Keratinocyte (primary cell): Measurements from ENCODE around the gene ABCB9. TPM values are rescaled to one million over a fixed set of nuclear protein-coding genes. Genes with fewer than 3 reads are reported as not detected.
A peak's percentile ranks its signal among the peaks of the same experiment; 100 is the strongest.

Experiments
- DNase-seq: peaks from one replicate; pipeline ENCODE4 v3.0.0-alpha.2; 2011; ENCODE audit warnings: low read depth, missing footprints, low spot score
- FAIRE-seq: peaks from 2 replicates; lab custom pipeline; 2011; peaks lifted over from hg19 to GRCh38; lab: Jason Lieb, UNC
- H2AFZ ChIP-seq: 2 replicates; pipeline ENCODE4 v1.6.0; 2012; ENCODE audit warnings: low read length, control low read depth, inconsistent platforms; ENCODE audit not compliant: control insufficient read depth
- H3K27ac ChIP-seq: 2 replicates; pipeline ENCODE4 v1.5.1; 2011; ENCODE audit warnings: low read length; ENCODE audit not compliant: control insufficient read depth, insufficient read depth
- H3K27me3 ChIP-seq: 3 replicates; pipeline ENCODE4 v1.6.0; 2011; ENCODE audit warnings: low read length; ENCODE audit not compliant: control insufficient read depth, insufficient read depth; ENCODE audit errors: extremely low read depth
- H3K36me3 ChIP-seq, 2 experiments: 2 replicates in 1 of 2; 3 replicates in 1 of 2; pipeline ENCODE4 v1.5.1; 2011; ENCODE audit warnings: low read length in 2 of 2, mild to moderate bottlenecking in 1 of 2; ENCODE audit not compliant: control insufficient read depth in 2 of 2, insufficient read depth in 2 of 2; ENCODE audit errors: extremely low read depth in 1 of 2
- H3K4me1 ChIP-seq: 3 replicates; pipeline ENCODE4 v1.5.1; 2011; ENCODE audit warnings: low read length; ENCODE audit not compliant: control insufficient read depth, insufficient read depth; ENCODE audit errors: extremely low read depth
- H3K4me2 ChIP-seq: 3 replicates; pipeline ENCODE4 v1.6.0; 2011; ENCODE audit warnings: low read depth, low read length; ENCODE audit not compliant: control insufficient read depth, insufficient read depth; ENCODE audit errors: extremely low read depth
- H3K4me3 ChIP-seq, 3 experiments: fragments of 200-600 bp in 1 of 3; sonication (generic) in 1 of 3; 2 replicates in 2 of 3; 3 replicates in 1 of 3; pipeline ENCODE4 v1.5.1; 2011 to 2016; ENCODE audit warnings: low read length in 3 of 3, mild to moderate bottlenecking in 3 of 3, control low read depth in 2 of 3, inconsistent platforms in 1 of 3, low read depth in 1 of 3, mixed read lengths in 1 of 3, mixed run types in 1 of 3, moderate library complexity in 1 of 3; ENCODE audit not compliant: control insufficient read depth in 2 of 3, insufficient read depth in 2 of 3; ENCODE audit errors: extremely low read depth in 1 of 3
- H3K79me2 ChIP-seq: 2 replicates; pipeline ENCODE4 v1.6.0; 2012; ENCODE audit warnings: low read length; ENCODE audit not compliant: control insufficient read depth, insufficient read depth
- H3K9ac ChIP-seq: 3 replicates; pipeline ENCODE4 v1.6.0; 2011; ENCODE audit warnings: low read length; ENCODE audit not compliant: control insufficient read depth, insufficient read depth; ENCODE audit errors: extremely low read depth
- H3K9me1 ChIP-seq: 3 replicates; pipeline ENCODE4 v1.6.0; 2011; ENCODE audit warnings: low read length; ENCODE audit not compliant: control insufficient read depth, insufficient read depth; ENCODE audit errors: extremely low read depth
- H3K9me3 ChIP-seq: 2 replicates; pipeline ENCODE4 v1.5.1; 2012; ENCODE audit warnings: low read depth, low read length; ENCODE audit not compliant: control insufficient read depth
- H4K20me1 ChIP-seq: 3 replicates; pipeline ENCODE4 v1.6.0; 2011; ENCODE audit warnings: low read length; ENCODE audit not compliant: control insufficient read depth, insufficient read depth; ENCODE audit errors: extremely low read depth
- EZH2 ChIP-seq: IDR thresholded peaks from one replicate; pipeline ENCODE4 v1.6.1; 2012; ENCODE audit warnings: inconsistent platforms, mild to moderate bottlenecking, low read length, moderate library complexity
- dilution Hi-C: fragments of 300-500 bp; cut with MboI; formaldehyde crosslinking; loops from one replicate; pipeline ENCODE4 v1.7.0; 2020; ENCODE audit warnings: low sequenced_read_pairs; ENCODE audit not compliant: extremely low pct_ligation_motif_present
- polyA plus RNA-seq, 5 experiments: library from polyadenylated mRNA; depleted of rRNA in 3 of 5; stranded (reverse) in 3 of 5; stranded (forward) in 1 of 5; unstranded in 1 of 5; fragments of >200 nt; gene quantifications; 1 replicate in 1 of 5; 2 replicates in 3 of 5; 3 replicates in 1 of 5; pipeline versions ENCODE4 v1.2.1 to v1.2.3, GENCODE V29; 2011 to 2012; ENCODE audit warnings: missing spikeins in 2 of 5, low read depth in 1 of 5, low replicate concordance in 1 of 5
- TF ChIP-seq, protein P1 (sequence below), 3 experiments: IDR thresholded peaks in 1 of 3; conservative IDR thresholded peaks in 1 of 3; optimal IDR thresholded peaks in 1 of 3; 2 replicates in 2 of 3; 3 replicates in 1 of 3; pipeline versions ENCODE3 to v1.5.1; 2011; ENCODE audit warnings: low read length in 3 of 3, mild to moderate bottlenecking in 3 of 3, moderate library complexity in 2 of 3, control low read depth in 1 of 3, inconsistent platforms in 1 of 3; ENCODE audit not compliant: insufficient read depth in 2 of 3; ENCODE audit errors: extremely low read depth in 1 of 3

Gene ABCB9
- polyA plus RNA-seq, 1 donor (not counting 4 experiments of a cell fraction or from before 2014, with no cell fraction given) = 4.0 TPM

DNA sequence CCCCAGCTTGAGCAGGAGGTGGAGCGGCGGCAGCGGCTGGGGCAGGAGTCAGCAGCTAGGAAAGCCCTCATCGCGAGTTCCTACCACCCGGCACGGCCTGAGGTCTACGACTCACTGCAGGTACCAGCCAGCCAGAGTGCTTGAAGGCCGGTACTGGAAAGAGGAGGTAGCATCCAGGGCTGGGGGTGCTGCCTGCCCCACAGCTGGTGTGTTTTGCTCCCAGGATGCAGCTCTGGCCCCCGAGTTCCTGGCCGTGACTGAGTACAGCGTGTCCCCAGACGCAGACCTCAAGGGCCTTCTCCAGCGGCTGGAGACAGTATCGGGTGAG is 10.3 kb upstream of the ABCB9 start:
- no peaks in the 10 kb centered on the region for H3K9me3 ChIP-seq
- no peaks in the 10 kb centered on the region for H3K9me1 ChIP-seq
- DNase-seq (no peak), FAIRE-seq (no peak)
- H3K4me1 ChIP-seq = peaks cover 25% of the 10 kb centered on the region
- dilution Hi-C loops = no loop called here
- TF ChIP-seq, protein P1, sequence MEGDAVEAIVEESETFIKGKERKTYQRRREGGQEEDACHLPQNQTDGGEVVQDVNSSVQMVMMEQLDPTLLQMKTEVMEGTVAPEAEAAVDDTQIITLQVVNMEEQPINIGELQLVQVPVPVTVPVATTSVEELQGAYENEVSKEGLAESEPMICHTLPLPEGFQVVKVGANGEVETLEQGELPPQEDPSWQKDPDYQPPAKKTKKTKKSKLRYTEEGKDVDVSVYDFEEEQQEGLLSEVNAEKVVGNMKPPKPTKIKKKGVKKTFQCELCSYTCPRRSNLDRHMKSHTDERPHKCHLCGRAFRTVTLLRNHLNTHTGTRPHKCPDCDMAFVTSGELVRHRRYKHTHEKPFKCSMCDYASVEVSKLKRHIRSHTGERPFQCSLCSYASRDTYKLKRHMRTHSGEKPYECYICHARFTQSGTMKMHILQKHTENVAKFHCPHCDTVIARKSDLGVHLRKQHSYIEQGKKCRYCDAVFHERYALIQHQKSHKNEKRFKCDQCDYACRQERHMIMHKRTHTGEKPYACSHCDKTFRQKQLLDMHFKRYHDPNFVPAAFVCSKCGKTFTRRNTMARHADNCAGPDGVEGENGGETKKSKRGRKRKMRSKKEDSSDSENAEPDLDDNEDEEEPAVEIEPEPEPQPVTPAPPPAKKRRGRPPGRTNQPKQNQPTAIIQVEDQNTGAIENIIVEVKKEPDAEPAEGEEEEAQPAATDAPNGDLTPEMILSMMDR (optimal IDR thresholded peaks at IDR 0.05 in 1 of 3, IDR thresholded peaks at IDR 0.05 in 1 of 3, conservative IDR thresholded peaks at IDR 0.05 in 1 of 3; ENCODE audit: extremely low read depth in 1 of 3, insufficient read depth in 2 of 3, low read length in 3 of 3) = no peak
- TF ChIP-seq EZH2 = no peak
- peak overlapping the region; percentile 91 for H3K4me2 ChIP-seq
- H3K36me3 ChIP-seq = peaks cover 2 to 12% of the 10 kb centered on the region in 2 experiments
- peak overlapping the region; percentile 94 for H3K9ac ChIP-seq
- peak overlapping the region; percentile 6 for H3K27ac ChIP-seq
- H3K79me2 ChIP-seq = peaks cover 33% of the 10 kb centered on the region
- H3K27me3 ChIP-seq = no peaks in the 10 kb centered on the region
- H4K20me1 ChIP-seq = no peaks in the 10 kb centered on the region
- no peak overlapping the region for H2AFZ ChIP-seq
- H3K4me3 ChIP-seq = peak overlapping the region in 1 of 3 experiments; percentile 88

DNA sequence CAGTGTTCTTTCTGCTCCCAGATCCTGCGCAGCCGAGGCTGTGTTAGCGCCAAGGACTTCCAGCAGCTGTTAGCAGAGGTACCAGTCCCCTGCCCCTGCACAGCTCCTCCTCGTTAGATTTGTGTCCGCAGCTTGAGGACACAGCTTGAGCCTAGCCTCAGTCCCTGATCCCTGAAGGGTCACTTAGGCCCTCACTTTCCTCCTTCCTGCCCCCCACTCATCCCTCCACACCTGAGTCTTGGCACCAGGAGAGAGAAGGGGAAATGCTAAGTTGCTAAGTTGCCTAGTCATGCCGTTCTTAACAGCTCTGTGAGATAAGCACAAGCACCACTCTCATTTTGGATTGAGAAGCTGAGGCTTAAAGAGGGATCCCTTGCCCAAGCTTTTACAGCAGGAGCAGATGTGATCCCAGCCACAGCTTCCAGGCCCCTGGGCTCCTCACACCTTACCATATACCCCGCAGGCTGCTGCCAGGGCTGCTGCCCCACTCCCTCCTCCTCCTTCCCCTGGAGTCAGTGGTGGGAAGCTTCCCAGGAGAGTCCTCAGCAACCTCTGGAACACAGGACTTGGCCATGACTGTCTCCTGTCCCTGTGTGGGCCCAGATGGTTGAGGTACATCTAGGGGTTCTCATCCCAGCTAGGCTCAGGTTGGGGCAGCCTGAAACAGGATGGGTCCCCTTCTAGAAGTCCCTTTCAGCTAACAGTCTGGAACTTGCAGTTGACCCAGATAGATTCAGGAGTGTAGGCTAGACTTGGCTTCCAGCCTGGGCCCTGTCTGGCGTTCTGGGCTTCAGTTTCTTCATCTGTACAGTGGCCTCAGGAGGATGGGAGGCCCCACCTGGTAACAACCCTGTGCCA is 9.8 kb upstream of the ABCB9 start:
- Histone ChIP-seq H3K36me3 (peaks cover 2 to 11% of the 10 kb centered on the region in 2 experiments), H3K9me1 (no peaks in the 10 kb centered on the region), H2AFZ (peak overlapping the region; percentile 76), H3K9me3 (no peaks in the 10 kb centered on the region), H3K9ac (peak overlapping the region; percentile 94), H3K79me2 (peaks cover 27% of the 10 kb centered on the region), H3K4me1 (peaks cover 22% of the 10 kb centered on the region), H3K4me2 (peak overlapping the region; percentile 91), H3K27ac (peak overlapping the region; percentile 94), H3K27me3 (no peaks in the 10 kb centered on the region), H3K4me3 (peak overlapping the region; percentile 88 to 92 (median 89)), H4K20me1 (no peaks in the 10 kb centered on the region)
- no peak for DNase-seq
- dilution Hi-C loops = no loop called here
- TF ChIP-seq, protein P1 (optimal IDR thresholded peaks at IDR 0.05 in 1 of 3, IDR thresholded peaks at IDR 0.05 in 1 of 3, conservative IDR thresholded peaks at IDR 0.05 in 1 of 3; ENCODE audit: extremely low read depth in 1 of 3, insufficient read depth in 2 of 3, low read length in 3 of 3) = no peak
- TF ChIP-seq EZH2 = no peak
- no peak for FAIRE-seq
